ENCODE results near the gene ADAT1. TPM values are rescaled to one million over a fixed set of nuclear protein-coding genes. Genes with fewer than 3 reads are reported as not detected.

The ADAT1 gene
- total RNA-seq, 1 donor from 2014 or later: 28.0 TPM

DNA sequence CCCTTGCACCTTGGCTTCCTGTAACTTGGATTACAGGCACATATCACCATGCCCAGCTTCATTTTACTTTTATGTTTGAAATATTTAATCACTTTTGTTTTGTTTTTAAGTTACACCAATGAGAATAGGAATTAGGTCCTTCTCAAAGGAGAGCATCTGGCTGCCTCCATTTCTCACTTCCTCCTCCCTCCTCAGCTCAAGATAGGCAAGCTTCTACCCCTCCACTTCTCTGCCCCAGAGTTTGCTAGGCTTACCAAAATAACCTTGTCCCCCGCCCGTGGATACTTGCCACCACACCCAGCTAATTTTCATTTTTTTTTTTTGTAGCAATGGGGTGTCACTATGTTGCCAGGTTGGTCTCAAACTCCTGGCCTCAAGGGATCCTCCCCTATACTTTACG lies 39.0 kb downstream of the ADAT1 start:
- no peak for DNase-seq (ENCODE audit: low spot score)
- intact Hi-C loops (cut with DNase I): no loop called here

DNA sequence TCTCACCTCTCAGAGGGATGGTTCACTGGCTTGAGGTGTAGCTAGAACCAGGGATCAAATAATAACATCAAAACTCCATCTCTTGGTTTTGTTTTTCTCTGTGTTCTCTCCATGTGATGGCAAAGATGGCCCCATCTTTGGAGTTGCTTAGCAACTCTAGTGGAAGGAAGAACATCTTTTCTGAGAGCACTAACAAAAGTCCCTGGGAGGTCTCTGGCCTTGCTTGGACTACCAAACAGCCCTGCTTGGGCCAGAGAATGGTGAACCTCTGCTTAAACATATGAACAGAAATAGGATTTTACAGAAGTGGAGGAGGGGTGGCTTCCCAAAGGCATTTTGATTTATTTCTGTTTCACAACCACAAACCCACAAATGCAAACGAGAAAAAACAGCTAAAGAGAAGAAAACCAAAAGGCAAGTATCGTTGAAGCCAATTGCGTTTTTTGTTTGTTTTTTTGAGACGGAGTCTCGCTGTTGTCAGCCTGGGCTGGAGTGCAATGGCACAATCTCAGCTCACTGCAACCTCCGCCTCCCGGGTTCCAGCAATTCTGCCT lies 43.7 kb downstream of the ADAT1 start:
- DNase-seq (ENCODE audit: low spot score): no peak
- intact Hi-C loops (cut with DNase I): no loop called here

DNA sequence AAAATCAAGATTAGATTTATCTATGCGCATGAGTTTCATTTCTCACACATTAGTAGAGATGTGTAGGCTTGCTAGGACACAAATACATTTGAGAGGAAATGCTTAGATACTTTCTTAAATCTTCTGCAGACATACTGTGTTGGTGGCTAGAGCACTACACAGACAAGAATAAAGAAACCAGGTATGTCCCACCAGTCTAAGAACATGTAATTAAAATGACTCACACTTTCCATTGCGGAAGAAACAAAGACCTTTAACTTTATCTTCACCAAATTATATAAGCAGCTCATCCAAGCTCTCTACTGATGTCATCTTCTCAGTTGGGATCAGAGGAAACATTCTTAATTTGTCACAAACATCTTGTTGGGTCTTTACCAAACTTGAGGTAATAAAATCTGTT lies 44.4 kb downstream of the ADAT1 start:
- no peak for DNase-seq (ENCODE audit: low spot score)
- intact Hi-C loops (cut with DNase I): no loop called here

DNA sequence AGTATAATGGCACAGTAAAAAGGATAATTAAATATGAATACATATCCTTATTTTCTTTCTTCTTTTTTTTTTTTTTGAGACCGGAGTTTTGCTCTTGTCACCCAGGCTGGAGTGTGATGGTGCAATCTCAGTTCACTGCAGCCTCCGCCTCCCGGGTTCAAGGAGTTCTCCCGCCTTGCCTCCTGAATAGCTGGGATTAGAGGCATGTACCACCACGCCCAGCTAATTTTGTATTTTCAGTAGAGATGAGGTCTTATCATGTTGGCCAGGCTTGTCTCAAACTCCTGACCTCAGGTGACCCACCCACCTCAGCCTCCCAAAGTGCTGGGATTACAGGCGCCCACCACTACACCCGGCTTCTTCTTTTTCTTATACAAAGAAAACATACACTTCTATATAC lies 44.9 kb downstream of the ADAT1 start:
- no peak for DNase-seq (ENCODE audit: low spot score)
- intact Hi-C loops (cut with DNase I): no loop called here

DNA sequence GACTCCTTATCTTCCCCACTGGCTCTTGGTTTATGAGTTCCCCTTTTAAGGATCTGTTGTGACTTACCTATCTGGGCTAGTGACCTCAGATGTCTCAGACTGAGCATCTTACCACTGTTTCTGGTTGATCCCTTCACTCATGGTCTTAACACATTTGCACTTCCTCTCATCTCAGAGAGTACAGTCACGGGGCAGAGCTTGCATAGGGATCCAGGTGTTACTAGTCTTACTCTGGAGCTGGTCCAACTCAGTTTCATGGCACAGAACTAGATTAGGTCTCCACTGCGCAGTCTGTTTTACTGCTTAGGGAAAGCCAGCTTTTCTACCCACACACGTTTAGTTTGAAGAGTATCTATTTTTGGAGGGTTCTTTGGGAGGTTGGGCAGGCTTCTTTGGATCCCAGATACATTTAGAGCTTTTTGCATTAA lies 46.7 kb downstream of the ADAT1 start:
- no peak for DNase-seq (ENCODE audit: low spot score)
- intact Hi-C loops (cut with DNase I): no loop called here

DNA sequence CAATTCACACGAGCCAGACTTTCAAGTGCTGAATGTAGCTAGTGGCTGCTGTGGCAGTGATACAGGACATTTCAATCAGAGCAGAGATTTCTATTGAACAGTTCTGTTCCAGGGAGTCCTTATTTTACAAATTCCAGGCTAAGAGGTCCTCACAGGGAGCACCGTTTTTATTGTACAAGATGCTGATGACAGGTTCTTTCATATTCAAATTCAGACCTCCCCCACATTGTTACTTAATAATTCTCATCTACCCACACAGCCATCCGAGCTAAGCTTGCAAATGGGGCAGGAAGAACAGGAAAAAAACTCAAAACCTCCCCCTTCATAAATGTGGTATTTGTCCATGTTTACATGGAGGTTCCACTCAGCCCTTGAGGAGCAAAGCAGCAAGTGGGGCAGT lies 47.1 kb downstream of the ADAT1 start:
- no peak for DNase-seq (ENCODE audit: low spot score)
- intact Hi-C loops (cut with DNase I): no loop called here

DNA sequence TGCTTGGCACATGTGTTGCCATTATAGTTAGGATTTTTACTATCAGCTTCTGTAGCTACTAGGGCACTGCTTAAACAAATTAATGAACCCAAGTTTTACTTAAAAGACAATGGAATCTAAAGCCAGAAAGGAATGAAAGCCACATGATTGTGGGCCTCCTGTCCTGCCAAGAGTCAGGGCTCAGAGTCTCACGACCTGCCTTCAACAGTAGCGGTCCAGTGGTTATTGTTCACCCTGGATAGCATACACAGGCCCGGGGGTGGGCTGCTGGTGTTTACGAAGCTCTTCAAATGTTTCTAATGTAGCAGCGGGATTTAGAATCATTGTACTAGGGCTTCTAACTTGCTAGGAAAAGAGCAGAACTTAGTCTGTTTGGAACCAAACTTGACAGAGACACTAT lies 49.1 kb downstream of the ADAT1 start:
- DNase-seq (ENCODE audit: low spot score): no peak
- intact Hi-C loops (cut with DNase I): no loop called here

DNA sequence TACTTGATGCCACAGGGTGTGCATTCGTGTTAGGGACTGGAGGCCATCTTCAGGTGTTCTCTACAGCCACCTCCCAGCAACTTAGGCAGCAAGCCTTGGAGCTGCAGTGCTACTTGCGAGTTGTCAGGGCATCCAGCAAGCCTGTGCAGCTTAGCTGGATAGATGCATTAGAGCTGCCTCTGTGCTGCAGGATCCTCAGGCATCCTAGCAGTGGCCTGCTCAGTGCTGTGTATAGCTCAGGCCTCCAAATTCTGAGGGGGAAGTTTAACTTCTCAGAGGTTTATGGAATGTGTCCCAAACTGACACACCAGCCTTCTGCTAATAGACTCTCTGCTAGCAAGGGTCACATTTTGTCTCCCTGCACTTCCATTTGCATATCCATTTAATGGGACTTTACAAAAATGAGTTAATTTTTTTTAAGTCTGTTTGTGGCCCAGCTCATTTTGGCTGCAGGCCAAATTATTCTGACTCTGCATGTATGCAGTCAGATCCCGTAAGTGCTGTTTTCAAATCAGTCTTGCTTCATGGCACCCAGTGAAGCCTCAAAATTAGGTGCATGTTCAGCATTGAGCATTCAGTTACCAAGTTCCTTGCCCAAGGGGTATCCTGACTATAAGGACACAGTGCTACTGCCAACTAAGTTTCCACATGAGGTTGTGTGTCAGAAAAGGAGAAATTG lies 50.1 kb downstream of the ADAT1 start:
- intact Hi-C loops (cut with DNase I): no loop called here

DNA sequence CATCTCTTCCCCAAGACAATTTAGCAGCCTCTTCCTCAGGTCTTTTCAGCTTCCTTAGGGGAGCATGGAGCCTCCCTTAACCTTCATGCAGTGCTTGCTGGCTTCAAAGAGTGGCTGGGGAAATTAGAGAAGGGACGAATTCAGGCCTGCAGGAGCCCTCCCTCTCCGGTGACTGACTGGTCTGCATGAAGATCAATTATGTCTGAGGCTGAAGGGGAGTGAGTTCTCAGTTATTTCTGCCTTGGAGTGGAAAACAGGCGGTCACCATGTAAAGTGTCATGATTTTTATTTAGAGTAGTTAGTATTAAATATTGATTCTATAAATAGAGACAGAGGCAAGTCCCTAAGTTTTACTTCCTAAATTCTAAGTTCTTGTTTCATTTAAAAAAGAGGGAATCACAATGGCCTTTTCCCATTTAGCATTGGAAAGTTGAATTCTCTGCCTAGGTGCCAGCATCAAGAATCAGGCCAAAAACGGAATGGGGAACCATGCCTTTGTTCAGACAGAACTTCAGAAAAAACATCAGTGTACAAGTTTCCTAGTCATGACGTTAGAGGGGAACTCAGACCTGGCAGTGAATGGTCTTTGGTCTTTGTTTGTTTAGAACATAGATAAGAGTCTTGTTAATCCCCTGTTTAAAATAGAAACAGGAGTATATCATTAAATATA lies 52.5 kb downstream of the ADAT1 start:
- DNase-seq (ENCODE audit: low spot score): no peak
- intact Hi-C loops (cut with DNase I): no loop called here

More for the DNA sequence above, 50.1 kb downstream of the ADAT1 start:
- no peak for DNase-seq (ENCODE audit: low spot score)

DNA sequence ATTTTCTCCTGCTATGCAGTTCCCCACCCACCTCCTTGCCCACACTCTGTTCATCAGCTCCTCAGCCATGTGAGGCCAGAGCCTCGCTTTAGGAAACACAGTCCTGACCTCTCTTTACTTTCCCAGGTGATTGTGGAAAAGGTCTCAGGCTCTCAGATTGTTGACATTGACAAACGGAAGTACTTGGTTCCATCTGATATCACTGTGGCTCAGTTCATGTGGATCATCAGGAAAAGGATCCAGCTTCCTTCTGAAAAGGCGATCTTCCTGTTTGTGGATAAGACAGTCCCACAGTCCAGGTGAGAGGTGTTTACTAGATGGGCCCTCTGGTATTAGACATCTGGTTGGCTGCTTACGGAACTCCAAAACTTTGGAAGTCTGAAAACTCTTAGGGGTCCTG lies 55.2 kb downstream of the ADAT1 start:
- no peak for DNase-seq (ENCODE audit: low spot score)
- intact Hi-C loops (cut with DNase I): loop anchor here (5.0 kb wide), 2 partner anchors 51 to 54 kb away; partner anchors contain the start of gene ADAT1

DNA sequence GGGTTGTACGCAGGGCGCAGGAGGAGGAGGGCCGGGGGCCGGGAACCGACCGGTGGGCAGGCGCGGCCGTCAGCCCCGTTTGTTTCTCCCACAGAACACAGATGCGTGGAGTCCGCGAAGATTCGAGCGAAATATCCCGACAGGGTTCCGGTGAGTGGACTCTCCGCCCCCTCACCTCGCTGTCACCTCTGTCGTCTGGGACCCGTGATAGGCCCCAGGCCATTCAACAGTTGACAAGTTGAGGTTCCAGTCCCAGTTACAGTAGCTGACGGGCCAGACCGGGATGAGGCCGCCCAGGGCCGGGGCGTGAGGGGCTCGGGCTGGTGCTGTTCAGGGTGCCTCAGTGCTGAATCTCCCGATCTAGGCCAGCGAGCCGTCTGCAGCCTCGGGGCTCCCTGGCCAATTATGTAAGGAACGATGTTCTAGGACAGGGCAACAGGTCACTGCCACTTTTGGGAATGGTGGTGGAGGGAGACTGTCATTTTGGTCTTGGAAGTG lies 56.3 kb downstream of the ADAT1 start:
- no peak for DNase-seq (ENCODE audit: low spot score)
- intact Hi-C loops (cut with DNase I): loop anchor here (5.0 kb wide), 2 partner anchors 50 to 55 kb away; partner anchors contain the start of gene ADAT1

DNA sequence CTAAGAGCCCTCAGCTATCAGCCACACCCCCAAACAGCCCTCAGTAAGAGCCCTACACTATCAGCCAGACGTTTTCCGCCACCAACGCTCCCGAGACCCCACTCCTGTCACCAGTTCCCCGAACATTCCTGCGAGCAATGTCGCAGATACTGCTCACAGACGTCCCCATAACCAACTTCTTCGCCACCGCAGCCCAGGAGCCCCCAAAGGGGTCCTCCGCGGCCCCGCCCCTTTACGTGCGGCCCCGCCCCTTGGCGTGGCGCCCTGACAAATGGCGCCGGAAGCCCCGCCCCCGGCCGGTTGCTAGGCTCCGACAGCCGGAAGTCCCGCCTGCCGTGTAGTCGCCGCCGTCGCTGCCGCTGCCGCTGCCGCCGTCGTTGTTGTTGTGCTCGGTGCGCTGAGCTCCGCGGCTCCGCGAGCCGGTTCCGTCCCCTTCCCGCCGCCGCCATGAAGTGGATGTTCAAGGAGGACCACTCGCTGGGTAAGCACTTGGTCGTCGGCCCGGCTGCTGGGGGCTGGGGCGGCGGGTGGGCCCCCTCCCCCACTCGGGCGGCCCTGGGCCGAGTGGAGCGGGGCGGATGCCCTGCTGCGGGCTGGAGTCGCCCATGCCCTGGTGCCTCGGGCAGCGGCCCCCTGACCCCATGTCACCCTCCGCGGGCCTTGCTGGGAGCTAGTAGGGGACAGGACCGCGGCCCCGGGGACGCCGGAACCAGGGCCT lies 56.9 kb downstream of the ADAT1 start, which contains the start of gene GABARAPL2:
TSS of gene GABARAPL2 (plus strand) at position 340 of the 718 bp plus-strand sequence. CDS start at position 448, 108 bp downstream.
- intact Hi-C loops (cut with DNase I): loop anchor here (5.0 kb wide), 2 partner anchors 49 to 56 kb away; partner anchors contain the start of gene ADAT1

DNA sequence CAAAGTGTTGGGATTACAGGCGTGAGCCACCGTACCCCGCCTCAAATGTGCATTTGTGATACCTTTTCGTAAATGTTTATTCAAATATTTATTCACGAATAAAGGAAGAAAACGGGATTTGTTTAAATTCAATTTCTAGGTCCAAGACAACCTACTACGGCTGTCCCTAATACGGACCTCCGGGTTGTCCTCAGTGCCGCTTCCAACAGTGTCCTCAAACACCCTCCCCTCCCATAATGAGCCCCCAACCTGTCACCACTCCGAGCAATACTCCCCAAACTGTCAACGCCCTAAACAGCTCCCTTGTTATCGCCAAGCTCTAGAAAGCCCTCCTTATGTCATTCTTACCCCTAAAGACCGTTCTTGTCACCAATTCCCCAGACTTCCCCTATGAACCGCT lies 57.4 kb downstream of the ADAT1 start:
- no peak for DNase-seq (ENCODE audit: low spot score)
- intact Hi-C loops (cut with DNase I): loop anchor here (5.0 kb wide), 2 partner anchors 48 to 57 kb away; partner anchors contain the start of gene ADAT1

More for the DNA sequence above, 56.9 kb downstream of the ADAT1 start, which contains the start of gene GABARAPL2:
- peak; percentile 95 for DNase-seq (ENCODE audit: low spot score)

DNA sequence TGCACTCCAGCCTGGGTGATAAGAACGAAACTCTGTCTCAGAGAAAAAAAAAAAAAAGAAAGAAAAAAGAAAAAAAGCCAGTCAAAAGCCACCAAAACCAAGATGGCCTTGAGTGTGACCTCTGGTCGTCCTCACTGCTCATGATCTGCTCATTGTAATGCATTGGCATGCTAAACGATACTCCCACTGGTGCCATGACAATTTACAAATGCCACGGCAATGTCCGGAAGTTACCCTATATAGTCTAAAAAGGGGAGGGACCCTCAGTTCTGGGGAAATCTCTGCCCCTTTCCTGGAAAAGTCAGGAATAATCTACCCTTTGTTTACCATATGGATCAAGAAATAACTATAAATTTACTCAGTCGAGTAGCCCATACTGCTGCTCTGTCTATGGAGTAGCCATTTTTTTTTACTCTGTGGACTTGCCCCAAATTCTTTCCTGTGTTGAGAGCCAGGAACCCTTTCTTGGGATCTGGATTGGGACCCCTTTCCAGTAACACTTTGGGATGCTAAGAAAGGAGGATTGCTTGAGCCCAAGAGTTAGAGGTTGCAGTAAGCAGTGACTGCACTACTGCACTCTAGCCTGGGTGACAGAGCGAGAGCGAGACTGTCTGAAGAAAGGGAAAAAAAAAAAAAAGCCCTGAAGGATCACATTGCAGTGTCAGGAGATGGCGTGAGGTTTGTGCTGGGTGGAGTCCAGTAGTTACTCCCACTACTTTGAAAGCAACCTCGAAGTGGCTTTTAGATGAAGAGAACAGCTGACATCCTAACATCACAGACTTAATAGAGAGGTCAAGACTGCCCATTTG lies 63.3 kb downstream of the ADAT1 start:
- intact Hi-C loops (cut with DNase I): loop anchor here (5.0 kb wide), 1 partner anchor 88 kb away; the partner anchor contains the start of genes KARS1 and TERF2IP
- DNase-seq (ENCODE audit: low spot score): no peak

DNA sequence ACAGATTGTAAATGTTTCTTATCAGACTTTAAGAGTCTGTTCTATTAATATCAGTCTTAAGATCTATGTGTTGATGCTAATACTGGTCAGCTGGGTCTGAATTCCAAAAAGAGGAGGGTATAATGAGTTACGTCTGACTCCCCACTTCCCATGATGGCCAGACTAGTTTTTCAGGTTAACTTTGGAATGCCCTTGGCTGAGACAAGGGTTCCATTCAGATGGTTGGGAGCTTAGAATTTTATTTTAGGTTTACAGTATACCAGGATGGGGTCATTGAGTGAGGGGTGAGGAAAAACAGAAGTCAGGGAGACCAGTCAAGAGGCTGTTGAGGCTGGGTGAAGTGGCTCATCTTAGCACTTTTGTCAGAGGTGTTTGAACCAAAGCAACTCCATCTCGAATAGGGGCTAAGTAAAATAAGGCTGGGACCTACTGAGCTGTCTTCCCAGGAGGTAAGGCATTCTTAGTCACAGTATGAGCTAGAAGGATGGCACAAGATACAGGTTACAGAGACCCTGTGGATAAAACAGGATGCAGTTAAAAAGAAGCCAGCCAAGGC lies 64.2 kb downstream of the ADAT1 start:
- DNase-seq (ENCODE audit: low spot score): no peak
- intact Hi-C loops (cut with DNase I): loop anchor here (5.0 kb wide), 1 partner anchor 88 kb away; the partner anchor contains the start of genes KARS1 and TERF2IP

DNA sequence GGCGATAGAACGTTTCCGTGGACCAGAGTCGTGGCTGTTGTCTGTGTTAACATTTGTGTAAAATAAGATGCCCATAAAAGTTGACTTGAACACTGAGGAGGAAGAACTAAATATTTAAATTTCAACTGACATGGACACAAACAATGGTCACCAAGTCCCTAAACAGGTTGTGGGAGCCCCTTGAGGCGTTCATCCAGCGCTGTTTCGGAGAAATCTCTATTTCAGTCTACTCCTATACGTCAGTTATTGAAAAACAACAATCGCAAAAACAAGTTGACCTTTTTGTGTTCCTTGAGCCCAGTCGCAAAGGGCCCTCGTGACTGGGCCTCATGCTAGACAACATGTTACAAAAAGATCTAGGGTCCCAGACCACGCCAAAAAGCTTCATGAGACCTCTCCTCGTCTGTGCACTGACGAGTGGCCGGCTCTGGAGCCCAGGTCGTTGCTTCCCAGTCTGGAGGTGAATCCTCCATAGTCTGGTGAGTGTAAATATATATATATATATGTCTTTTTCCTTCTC lies 66.6 kb downstream of the ADAT1 start:
- intact Hi-C loops (cut with DNase I): loop anchor here (5.0 kb wide), 1 partner anchor 91 kb away; the partner anchor contains the start of genes KARS1 and TERF2IP
- no peak for DNase-seq (ENCODE audit: low spot score)

DNA sequence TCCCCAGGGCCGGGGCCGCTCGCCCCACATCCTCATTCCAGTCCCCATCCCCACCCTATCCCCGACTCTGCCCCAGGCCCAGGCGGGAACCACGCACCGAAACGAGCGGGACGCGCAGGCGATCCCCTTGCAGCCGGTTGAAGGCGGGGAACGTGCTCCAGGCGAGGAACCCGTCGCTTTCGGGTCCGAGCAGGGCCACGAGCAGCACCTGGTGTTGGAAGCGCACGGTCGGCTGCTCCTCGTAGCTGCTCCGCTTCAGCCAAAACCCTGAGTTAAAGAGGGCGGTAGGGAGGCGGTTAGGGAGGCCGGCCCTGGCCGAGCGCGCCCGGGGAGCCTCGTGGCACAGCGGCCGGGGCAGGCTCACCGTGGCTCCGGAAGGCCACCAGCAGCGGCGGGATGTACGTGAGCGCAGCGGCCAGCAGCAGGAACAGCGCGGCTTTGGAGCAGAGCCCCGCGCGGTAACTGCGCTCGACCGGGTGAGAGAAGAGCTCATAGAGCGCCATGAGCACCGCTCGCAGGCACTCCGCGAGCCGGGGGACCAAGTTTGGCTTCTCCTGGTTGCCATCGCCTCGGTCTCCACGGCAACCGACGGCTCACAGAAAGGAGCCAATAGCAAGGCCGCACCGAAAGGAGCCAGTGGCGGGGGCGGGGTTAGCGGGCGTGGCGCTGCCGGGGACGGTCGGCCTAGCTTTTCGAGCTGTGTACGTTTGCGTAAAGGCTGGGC lies 67.2 kb downstream of the ADAT1 start, which contains the start of gene TMEM231:
TSS of gene TMEM231 (minus strand) at position 546 of the 724 bp plus-strand sequence. CDS start at position 503, 43 bp downstream.
- DNase-seq (ENCODE audit: low spot score): peak; percentile 98
- intact Hi-C loops (cut with DNase I): loop anchor here (2.0 to 5.0 kb wide), 2 partner anchors 35 to 91 kb away; partner anchors contain the start of genes KARS1 and TERF2IP
